CD4-positive, alpha-beta T cell treated with Interleukin-15 for 4 hours (primary cell): Measurements from ENCODE around the gene DIPK2A.
A peak's percentile ranks its signal among the peaks of the same experiment; 100 is the strongest.

Experiments used
- DNase-seq: peaks from one replicate; pipeline ENCODE4 v3.0.0-alpha.2; 2020; ENCODE audit warnings: low spot score

Gene DIPK2A

GRCh38 chr3:143971359-143972154 is at the start of gene DIPK2A:
DIPK2A (plus strand) TSS chr3:143971823; CDS start chr3:143972333, 510 bp downstream.
- peak; percentile 92 for DNase-seq

GRCh38 chr3:143924522-143925285 is 46.9 kb upstream of the DIPK2A start:
- DNase-seq = no peak

GRCh38 chr3:143928056-143928455 is 43.6 kb upstream of the DIPK2A start:
- no peak for DNase-seq

GRCh38 chr3:143928541-143929255 is 42.9 kb upstream of the DIPK2A start:
- DNase-seq = no peak

- no peak for DNase-seq
Observed at GRCh38 chr3:143934791-143935190, 36.8 kb upstream of the DIPK2A start.

- DNase-seq = no peak
Observed at GRCh38 chr3:143935678-143936077, 35.9 kb upstream of the DIPK2A start.

- DNase-seq = no peak
Observed at GRCh38 chr3:143950810-143951209, 20.8 kb upstream of the DIPK2A start.

GRCh38 chr3:143951351-143951971 is 20.2 kb upstream of the DIPK2A start:
- peak; percentile 47 for DNase-seq

GRCh38 chr3:143952569-143953072 is 19.0 kb upstream of the DIPK2A start:
- DNase-seq = no peak

- no peak for DNase-seq
Observed at GRCh38 chr3:143955113-143955512, 16.5 kb upstream of the DIPK2A start.

GRCh38 chr3:143956838-143957237 is 14.8 kb upstream of the DIPK2A start:
- DNase-seq = no peak

GRCh38 chr3:143957453-143957852 is 14.2 kb upstream of the DIPK2A start:
- no peak for DNase-seq

GRCh38 chr3:143958966-143959365 is 12.7 kb upstream of the DIPK2A start:
- DNase-seq = no peak

GRCh38 chr3:143961342-143961741 is 10.3 kb upstream of the DIPK2A start:
- DNase-seq = no peak

GRCh38 chr3:143963946-143964345 is 7.7 kb upstream of the DIPK2A start:
- DNase-seq = no peak

GRCh38 chr3:143970773-143971358 is 757 bp upstream of the DIPK2A start:
- peak; percentile 34 for DNase-seq

- DNase-seq = peak; percentile 43
Observed at GRCh38 chr3:143972155-143972504, 507 bp downstream of the DIPK2A start.

- DNase-seq = peak; percentile 22
Observed at GRCh38 chr3:143972505-143973258, 1.1 kb downstream of the DIPK2A start.

GRCh38 chr3:143973259-143974021 is 1.8 kb downstream of the DIPK2A start:
- DNase-seq = peak; percentile 75
